Measurements from ENCODE around the gene KIAA1586.

DNA sequence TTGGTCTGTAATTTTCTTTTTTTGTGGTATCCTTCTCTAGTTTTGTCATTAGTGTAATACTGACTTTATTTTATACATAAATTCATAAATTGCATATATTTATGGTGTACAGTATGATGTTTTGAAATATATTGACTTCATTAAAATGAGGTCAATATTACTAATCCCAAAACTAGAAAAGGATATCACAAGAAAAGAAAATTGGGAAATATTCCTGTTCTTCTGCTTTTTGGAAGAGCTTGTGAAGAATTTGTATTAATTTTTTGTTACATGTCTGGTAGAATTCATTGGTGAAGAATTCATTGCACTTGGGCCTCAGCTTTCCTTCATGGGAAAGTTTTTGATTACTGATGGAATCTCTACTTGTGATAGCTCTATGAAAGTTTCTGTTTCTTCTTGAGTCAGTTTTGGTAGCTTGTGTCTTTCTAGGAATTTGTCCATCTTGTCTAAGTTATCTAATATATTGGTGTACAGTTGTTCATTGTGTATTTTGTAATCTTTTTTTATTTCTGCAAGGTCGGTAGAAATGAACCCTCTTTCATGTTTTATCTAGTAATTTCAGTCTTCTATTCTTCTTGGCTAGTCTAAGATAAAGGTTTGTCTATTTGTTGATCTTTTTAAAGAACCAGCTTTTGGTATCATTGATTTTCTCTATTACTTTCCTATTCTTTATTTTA lies 32.2 kb downstream of the KIAA1586 start:
- TF ChIP-seq, protein P1, sequence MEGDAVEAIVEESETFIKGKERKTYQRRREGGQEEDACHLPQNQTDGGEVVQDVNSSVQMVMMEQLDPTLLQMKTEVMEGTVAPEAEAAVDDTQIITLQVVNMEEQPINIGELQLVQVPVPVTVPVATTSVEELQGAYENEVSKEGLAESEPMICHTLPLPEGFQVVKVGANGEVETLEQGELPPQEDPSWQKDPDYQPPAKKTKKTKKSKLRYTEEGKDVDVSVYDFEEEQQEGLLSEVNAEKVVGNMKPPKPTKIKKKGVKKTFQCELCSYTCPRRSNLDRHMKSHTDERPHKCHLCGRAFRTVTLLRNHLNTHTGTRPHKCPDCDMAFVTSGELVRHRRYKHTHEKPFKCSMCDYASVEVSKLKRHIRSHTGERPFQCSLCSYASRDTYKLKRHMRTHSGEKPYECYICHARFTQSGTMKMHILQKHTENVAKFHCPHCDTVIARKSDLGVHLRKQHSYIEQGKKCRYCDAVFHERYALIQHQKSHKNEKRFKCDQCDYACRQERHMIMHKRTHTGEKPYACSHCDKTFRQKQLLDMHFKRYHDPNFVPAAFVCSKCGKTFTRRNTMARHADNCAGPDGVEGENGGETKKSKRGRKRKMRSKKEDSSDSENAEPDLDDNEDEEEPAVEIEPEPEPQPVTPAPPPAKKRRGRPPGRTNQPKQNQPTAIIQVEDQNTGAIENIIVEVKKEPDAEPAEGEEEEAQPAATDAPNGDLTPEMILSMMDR (IDR thresholded peaks at IDR 0.05; ENCODE audit: poor library complexity): no peak
- TF ChIP-seq EZH2 (IDR thresholded peaks at IDR 0.05; ENCODE audit: borderline replicate concordance): no peak
- TF ChIP-seq EZH2phosphoT487 (IDR thresholded peaks at IDR 0.05; ENCODE audit: low read depth, severe bottlenecking, unreplicated experiment): no peak
